ENCODE measurements around the gene WIPF1.
"Not testable (repeated sequence)": the region's sequence is repeated elsewhere in the genome, so short reads cannot be mapped to it uniquely, and the experiment has no call there.

Gene WIPF1

GRCh38 chr2:174555998-174556397 is 41.6 kb downstream of the WIPF1 start:
- TF ChIP-seq CTCF (IDR thresholded peaks at IDR 0.05; ENCODE audit: borderline replicate concordance, control extremely low read depth, extremely low read depth, insufficient read depth, missing control alignments): no peak
- DNase-seq (ENCODE audit: low spot score): no peak
- in situ Hi-C loops (cut with MboI; ENCODE audit: low sequenced_read_pairs, unreplicated experiment): no loop called here

- TF ChIP-seq CTCF (IDR thresholded peaks at IDR 0.05; ENCODE audit: borderline replicate concordance, control extremely low read depth, extremely low read depth, insufficient read depth, missing control alignments): no peak
Observed at GRCh38 chr2:174554529-174555150, 43.0 kb downstream of the WIPF1 start.

GRCh38 chr2:174553811-174554493 is 43.7 kb downstream of the WIPF1 start:
- in situ Hi-C loops (cut with MboI; ENCODE audit: low sequenced_read_pairs, unreplicated experiment): no loop called here
- no peak for TF ChIP-seq CTCF (IDR thresholded peaks at IDR 0.05; ENCODE audit: borderline replicate concordance, control extremely low read depth, extremely low read depth, insufficient read depth, missing control alignments)
- DNase-seq (ENCODE audit: low spot score): no peak

More at GRCh38 chr2:174554529-174555150, 43.0 kb downstream of the WIPF1 start:
- DNase-seq (ENCODE audit: low spot score): no peak
- in situ Hi-C loops (cut with MboI; ENCODE audit: low sequenced_read_pairs, unreplicated experiment): no loop called here

GRCh38 chr2:174552880-174553279 is 44.7 kb downstream of the WIPF1 start:
- DNase-seq (ENCODE audit: low spot score): no peak
- in situ Hi-C loops (cut with MboI; ENCODE audit: low sequenced_read_pairs, unreplicated experiment): no loop called here
- no peak for TF ChIP-seq CTCF (IDR thresholded peaks at IDR 0.05; ENCODE audit: borderline replicate concordance, control extremely low read depth, extremely low read depth, insufficient read depth, missing control alignments)

GRCh38 chr2:174551697-174552096 is 45.9 kb downstream of the WIPF1 start:
- in situ Hi-C loops (cut with MboI; ENCODE audit: low sequenced_read_pairs, unreplicated experiment): no loop called here
- no peak for DNase-seq (ENCODE audit: low spot score)
- TF ChIP-seq CTCF (IDR thresholded peaks at IDR 0.05; ENCODE audit: borderline replicate concordance, control extremely low read depth, extremely low read depth, insufficient read depth, missing control alignments): no peak

GRCh38 chr2:174548646-174549045 is 49.0 kb downstream of the WIPF1 start:
- in situ Hi-C loops (cut with MboI; ENCODE audit: low sequenced_read_pairs, unreplicated experiment): not testable (repeated sequence)

GRCh38 chr2:174548021-174548420 is 49.6 kb downstream of the WIPF1 start:
- in situ Hi-C loops (cut with MboI; ENCODE audit: low sequenced_read_pairs, unreplicated experiment); DNase-seq (ENCODE audit: low spot score): not testable (repeated sequence)

More at GRCh38 chr2:174548646-174549045, 49.0 kb downstream of the WIPF1 start:
- not testable (repeated sequence) for DNase-seq (ENCODE audit: low spot score)
